GM23248 (cell line): Measurements from ENCODE around the gene TP53RK. TPM values are rescaled to one million over a fixed set of nuclear protein-coding genes. Genes with fewer than 3 reads are reported as not detected.

Source experiments
- DNase-seq: peaks from one replicate; pipeline ENCODE4 v3.0.0-alpha.2; 2015
- H2AFZ ChIP-seq: fragments of 200-600 bp; sonication (generic); 2 replicates; pipeline ENCODE4 v1.6.1; 2016; ENCODE audit warnings: antibody characterized with exemption
- H3F3A ChIP-seq: fragments of 200-600 bp; sonication (generic); 2 replicates; pipeline ENCODE4 v1.6.1; 2016; ENCODE audit warnings: mild to moderate bottlenecking, antibody characterized with exemption, mixed run types; ENCODE audit not compliant: insufficient read depth
- H3K27ac ChIP-seq: fragments of 200-600 bp; sonication (generic); 2 replicates; pipeline ENCODE4 v1.5.1; 2016; ENCODE audit warnings: mild to moderate bottlenecking
- H3K27me3 ChIP-seq: fragments of 200-600 bp; sonication (generic); replicated peaks from 2 replicates; pipeline ENCODE4 v1.6.1; 2016; ENCODE audit warnings: mild to moderate bottlenecking; ENCODE audit not compliant: insufficient read depth
- H3K36me3 ChIP-seq: fragments of 200-600 bp; sonication (generic); 2 replicates; pipeline ENCODE4 v1.6.1; 2016; ENCODE audit warnings: low read depth, mild to moderate bottlenecking
- H3K4me1 ChIP-seq: fragments of 200-600 bp; sonication (generic); 2 replicates; pipeline ENCODE4 v1.6.1; 2016; ENCODE audit warnings: mild to moderate bottlenecking; ENCODE audit not compliant: insufficient read depth
- H3K4me2 ChIP-seq: fragments of 200-600 bp; sonication (generic); one replicate; pipeline ENCODE4 v1.6.1; 2016; ENCODE audit warnings: mild to moderate bottlenecking; ENCODE audit not compliant: unreplicated experiment
- H3K4me3 ChIP-seq: fragments of 200-600 bp; sonication (generic); 2 replicates; pipeline ENCODE4 v1.5.1; 2016; ENCODE audit warnings: mild to moderate bottlenecking
- H3K79me2 ChIP-seq: fragments of 200-600 bp; sonication (generic); 2 replicates; pipeline ENCODE4 v1.6.1; 2016; ENCODE audit warnings: mild to moderate bottlenecking; ENCODE audit not compliant: insufficient read depth
- H3K9ac ChIP-seq: fragments of 200-600 bp; sonication (generic); 2 replicates; pipeline ENCODE4 v1.6.1; 2016; ENCODE audit warnings: mild to moderate bottlenecking
- H3K9me2 ChIP-seq: fragments of 200-600 bp; sonication (generic); 2 replicates; pipeline ENCODE4 v1.6.1; 2016; ENCODE audit warnings: mixed run types, mild to moderate bottlenecking, moderate library complexity; ENCODE audit not compliant: insufficient read depth
- H3K9me3 ChIP-seq: fragments of 200-600 bp; sonication (generic); one replicate; pipeline ENCODE4 v1.6.1; 2017; ENCODE audit warnings: low read depth
- H4K20me1 ChIP-seq: fragments of 200-600 bp; sonication (generic); 2 replicates; pipeline ENCODE4 v1.6.0; 2016; ENCODE audit not compliant: insufficient read depth
- EZH2 ChIP-seq: fragments of 200-600 bp; sonication (generic); IDR thresholded peaks from 2 replicates; pipeline ENCODE4 v1.6.1; 2018; ENCODE audit warnings: antibody characterized with exemption, mild to moderate bottlenecking; ENCODE audit not compliant: insufficient read depth, poor library complexity, severe bottlenecking
- EZH2phosphoT487 ChIP-seq: fragments of 200-600 bp; sonication (generic); IDR thresholded peaks from 2 replicates; pipeline ENCODE4 v1.6.1; 2018; ENCODE audit warnings: antibody characterized with exemption, moderate library complexity, mild to moderate bottlenecking, low read depth; ENCODE audit not compliant: insufficient read depth
- WGBS, 2 experiments: methylation state at CpG; one replicate each; pipeline ENCODE4 v1.1.6; 2015 to 2017; ENCODE audit warnings: low lambda C conversion rate in 2 of 2, low coverage in 1 of 2; ENCODE audit errors: missing lambda C conversion rate in 2 of 2; 5-methylcytosine and 5-hydroxymethylcytosine counted together
- in situ Hi-C: fragments of 300-500 bp; cut with MboI; formaldehyde crosslinking; loops from 2 replicates; pipeline ENCODE4 v1.15.0; 2020
- polyA plus RNA-seq: library from polyadenylated mRNA; unstranded; fragments of >200 nt; fragmentation: Nextera tagmentation; extraction: Ambion mirVana; gene quantifications from 2 replicates; pipeline ENCODE4 v1.2.1, GENCODE V29; 2016
- total RNA-seq: library from RNA; depleted of rRNA; stranded (reverse); fragments of >200 nt; shearing (Covaris generic); gene quantifications from 2 replicates; pipeline ENCODE4 v1.2.3, GENCODE V29; 2014

Gene TP53RK
- total and polyA plus RNA-seq, 2 experiments from 2014 or later: 23.6 to 24.1 TPM

DNA sequence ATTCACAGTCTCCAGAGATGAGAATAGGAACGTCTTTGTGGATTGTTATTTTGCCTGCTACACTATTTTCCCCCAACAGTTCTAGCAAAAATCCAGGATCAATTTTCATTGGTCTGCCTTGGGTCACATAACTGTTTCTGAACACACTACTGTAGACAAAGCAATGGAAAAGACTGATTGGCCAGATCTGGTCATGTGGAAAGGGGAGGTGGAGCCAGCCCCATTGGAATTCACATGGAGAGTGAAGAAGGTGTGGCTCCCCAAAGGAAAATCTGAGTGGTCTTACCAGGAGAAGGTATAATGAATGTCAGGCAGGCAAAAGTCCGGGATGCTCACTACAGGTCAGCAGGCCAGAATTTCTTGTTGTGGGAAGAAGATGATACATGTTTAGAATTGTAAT lies 9.5 kb upstream of the TP53RK start:
- Histone ChIP-seq H3K79me2 (no peaks in the 10 kb centered on the region), H3F3A (no peaks in the 10 kb centered on the region), H3K4me3 (no peak overlapping the region), H3K9me2 (no peaks in the 10 kb centered on the region), H3K9me3 (no peaks in the 10 kb centered on the region), H4K20me1 (no peaks in the 10 kb centered on the region), H3K36me3 (no peaks in the 10 kb centered on the region), H3K27ac (no peak overlapping the region), H3K4me1 (no peaks in the 10 kb centered on the region), H3K27me3 (no peaks in the 10 kb centered on the region), H3K9ac (no peak overlapping the region), H2AFZ (no peak overlapping the region), H3K4me2 (no peak overlapping the region)
- in situ Hi-C loops: no loop called here
- peak; percentile 31 for DNase-seq
- TF ChIP-seq EZH2: no peak
- TF ChIP-seq EZH2phosphoT487: no peak
- 93 to 96% methylated on average over 2 of the region's 2 CpGs for WGBS, 2 experiments

DNA sequence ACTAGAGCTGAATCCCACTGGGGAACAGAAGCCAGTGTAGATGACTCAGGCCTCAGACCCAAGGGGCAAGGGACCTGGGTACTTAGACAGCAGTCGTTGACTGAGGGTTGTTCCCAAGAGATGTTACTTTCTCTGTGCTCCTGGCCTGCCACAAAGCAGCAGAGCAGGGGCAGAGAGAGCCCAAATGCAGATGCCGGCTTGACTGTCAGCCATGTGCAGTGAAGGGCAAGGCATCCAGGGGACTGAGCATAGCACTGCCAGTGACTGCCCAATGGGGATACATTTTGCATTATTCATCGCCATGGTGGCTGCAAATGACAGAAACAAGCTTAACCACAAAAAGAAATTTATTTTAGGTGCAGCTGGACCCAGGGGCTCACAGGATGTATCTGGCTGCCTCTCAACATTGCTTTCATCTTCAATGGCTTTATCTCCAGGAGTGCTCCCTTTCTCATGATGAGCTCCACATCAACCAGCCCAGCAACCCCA lies 7.6 kb upstream of the TP53RK start:
- H3K4me3 ChIP-seq: no peak overlapping the region
- H3K27ac ChIP-seq: no peak overlapping the region
- no peak overlapping the region for H2AFZ ChIP-seq
- no peaks in the 10 kb centered on the region for H3K27me3 ChIP-seq
- no peak overlapping the region for H3K9ac ChIP-seq
- TF ChIP-seq EZH2: no peak
- no peaks in the 10 kb centered on the region for H3K9me3 ChIP-seq
- no peaks in the 10 kb centered on the region for H3K4me1 ChIP-seq
- no peaks in the 10 kb centered on the region for H4K20me1 ChIP-seq
- H3K36me3 ChIP-seq: no peaks in the 10 kb centered on the region
- in situ Hi-C loops: no loop called here
- no peak overlapping the region for H3K4me2 ChIP-seq
- no peaks in the 10 kb centered on the region for H3F3A ChIP-seq
- no peaks in the 10 kb centered on the region for H3K79me2 ChIP-seq
- no peaks in the 10 kb centered on the region for H3K9me2 ChIP-seq
- 83 to 95% methylated on average over 3 of the region's 3 CpGs for WGBS, 2 experiments
- no peak for DNase-seq

DNA sequence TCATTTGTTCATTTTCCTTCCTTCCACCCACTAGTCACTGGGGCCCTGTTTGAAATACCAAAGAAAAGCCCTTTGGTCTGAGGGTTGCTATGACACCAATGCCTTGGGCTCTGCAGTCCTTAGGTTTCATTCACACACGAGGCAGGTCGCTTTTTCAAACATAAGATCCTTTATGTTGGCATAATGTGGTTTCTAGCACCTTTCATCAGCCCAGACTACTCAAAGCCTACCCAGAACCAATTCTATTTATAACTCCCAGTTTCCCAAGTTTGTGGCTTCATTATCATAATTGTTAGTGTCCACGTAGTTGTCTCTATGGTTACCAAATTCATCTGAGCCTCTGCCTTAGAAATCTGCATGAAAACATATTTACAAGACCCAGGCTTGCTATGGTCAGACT lies 6.6 kb upstream of the TP53RK start:
- no peaks in the 10 kb centered on the region for H3K4me1 ChIP-seq
- DNase-seq: peak; percentile 60

DNA sequence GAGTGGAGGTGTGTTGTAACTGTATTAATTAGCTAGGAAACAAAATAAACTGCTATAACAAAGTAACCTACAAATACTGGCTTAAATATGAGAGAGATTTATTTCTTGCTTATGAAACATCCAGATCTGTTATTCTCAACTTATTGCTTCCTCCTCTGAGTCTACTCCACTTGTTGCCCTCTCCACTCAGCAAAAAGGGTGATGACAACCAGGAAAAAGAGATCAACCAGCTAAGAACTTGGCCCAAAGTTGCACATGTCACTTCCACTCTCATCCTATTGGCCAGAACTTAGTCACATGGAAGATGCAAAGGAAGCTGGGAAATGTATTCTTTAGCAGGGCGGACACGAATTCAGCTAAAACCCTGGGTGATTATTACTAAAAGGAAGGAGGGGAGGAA lies 5.2 kb upstream of the TP53RK start:
- peak; percentile 53 for DNase-seq
- H3K36me3 ChIP-seq: no peaks in the 10 kb centered on the region
- H3K9me2 ChIP-seq: no peaks in the 10 kb centered on the region
- no peaks in the 10 kb centered on the region for H3K4me1 ChIP-seq
- H2AFZ ChIP-seq: 0 out of 2 replicates have a peak overlapping the region, but pooled peaks have one; percentile 42
- no peak overlapping the region for H3K9ac ChIP-seq
- H3K79me2 ChIP-seq: no peaks in the 10 kb centered on the region
- no peaks in the 10 kb centered on the region for H3K27me3 ChIP-seq
- H3F3A ChIP-seq: no peaks in the 10 kb centered on the region
- in situ Hi-C loops: no loop called here
- no peaks in the 10 kb centered on the region for H3K9me3 ChIP-seq
- no peak overlapping the region for H3K27ac ChIP-seq
- no peaks in the 10 kb centered on the region for H4K20me1 ChIP-seq
- no peak for TF ChIP-seq EZH2
- no peak for TF ChIP-seq EZH2phosphoT487
- no peak overlapping the region for H3K4me2 ChIP-seq
- WGBS, 2 experiments: 29 to 57% methylated on average over 2 of the region's 2 CpGs
- no peak overlapping the region for H3K4me3 ChIP-seq

More for the DNA sequence above, 6.6 kb upstream of the TP53RK start:
- TF ChIP-seq EZH2 (no peak), EZH2phosphoT487 (no peak)
- peak overlapping the region; percentile 37 for H3K9ac ChIP-seq
- no peaks in the 10 kb centered on the region for H3K9me2 ChIP-seq
- H4K20me1 ChIP-seq: no peaks in the 10 kb centered on the region
- H3K9me3 ChIP-seq: no peaks in the 10 kb centered on the region
- H2AFZ ChIP-seq: no peak overlapping the region
- no peaks in the 10 kb centered on the region for H3K79me2 ChIP-seq
- in situ Hi-C loops: no loop called here
- no peak overlapping the region for H3K4me2 ChIP-seq
- H3K4me3 ChIP-seq: no peak overlapping the region
- H3K27ac ChIP-seq: peak overlapping the region; percentile 36; the same call in 1 of the 2 replicates
- WGBS, 2 experiments: 34 to 48% methylated on average over 3 of the region's 3 CpGs
- no peaks in the 10 kb centered on the region for H3K36me3 ChIP-seq
- no peaks in the 10 kb centered on the region for H3F3A ChIP-seq
- no peaks in the 10 kb centered on the region for H3K27me3 ChIP-seq

DNA sequence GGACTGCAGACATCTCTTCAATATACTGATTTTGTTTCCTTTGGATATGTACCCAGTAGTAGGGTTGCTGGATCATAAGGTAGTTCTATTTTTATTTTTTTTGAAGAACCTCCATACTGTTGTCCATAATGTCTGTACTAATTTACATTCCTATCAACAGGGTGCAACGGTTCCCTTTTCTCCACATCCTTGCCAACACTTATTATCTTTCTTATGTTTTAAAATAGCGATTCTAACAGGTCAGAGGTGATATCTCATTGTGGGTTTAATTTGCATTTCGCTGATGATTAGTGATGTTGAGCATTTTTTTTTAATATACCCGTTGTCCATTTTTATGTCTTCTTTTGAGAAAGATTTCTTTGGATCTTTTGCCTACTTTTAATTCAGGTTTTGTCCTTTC lies 2.0 kb upstream of the TP53RK start:
- Histone ChIP-seq H3K9me3 (no peaks in the 10 kb centered on the region), H3K79me2 (peaks cover 26% of the 10 kb centered on the region), H3K9ac (no peak overlapping the region), H3K4me2 (no peak overlapping the region), H3K27ac (no peak overlapping the region), H3K9me2 (no peaks in the 10 kb centered on the region), H3F3A (peaks cover 11% of the 10 kb centered on the region), H3K27me3 (no peaks in the 10 kb centered on the region), H2AFZ (no peak overlapping the region), H4K20me1 (no peaks in the 10 kb centered on the region), H3K36me3 (no peaks in the 10 kb centered on the region; the same call in 1 of the 2 replicates), H3K4me1 (peaks cover 8% of the 10 kb centered on the region; the same call in 1 of the 2 replicates), H3K4me3 (no peak overlapping the region)
- no peak for DNase-seq
- in situ Hi-C loops: no loop called here
- no peak for TF ChIP-seq EZH2
- no peak for TF ChIP-seq EZH2phosphoT487
- WGBS, 2 experiments: 62 to 67% methylated on average over 4 of the region's 4 CpGs
